ENCODE results near the gene NLGN1.
"Not testable (repeated sequence)": the region's sequence is repeated elsewhere in the genome, so short reads cannot be mapped to it uniquely, and the experiment has no call there.

Gene NLGN1

DNA sequence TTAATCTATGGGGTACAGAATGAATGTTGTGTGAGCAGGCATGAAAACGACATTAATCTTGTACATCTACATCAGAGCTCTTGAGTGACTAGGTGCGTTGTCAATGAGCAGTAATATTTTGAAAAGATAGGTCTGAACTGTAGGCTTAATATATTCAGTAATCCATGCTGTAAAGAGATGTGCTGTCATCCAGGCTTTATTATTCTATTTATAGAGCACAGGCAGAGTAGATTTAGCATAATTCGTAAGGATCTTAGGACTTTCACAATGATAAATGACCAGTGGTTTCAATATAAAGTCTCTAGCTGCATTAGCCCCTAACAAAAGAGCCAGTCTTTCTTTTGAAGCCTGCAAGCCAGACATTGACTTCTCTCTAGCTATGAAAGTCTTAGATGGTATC lies 43.0 kb downstream of the NLGN1 start:
- H3K4me3 ChIP-seq (ENCODE audit: low read depth, low read length), result no peak overlapping the region
- H3K27ac ChIP-seq, result no peak overlapping the region
- in situ Hi-C loops (cut with HindIII; ENCODE audit: low pct_ligation_motif_present, low sequenced_read_pairs), result no loop called here
- TF ChIP-seq, protein P1, sequence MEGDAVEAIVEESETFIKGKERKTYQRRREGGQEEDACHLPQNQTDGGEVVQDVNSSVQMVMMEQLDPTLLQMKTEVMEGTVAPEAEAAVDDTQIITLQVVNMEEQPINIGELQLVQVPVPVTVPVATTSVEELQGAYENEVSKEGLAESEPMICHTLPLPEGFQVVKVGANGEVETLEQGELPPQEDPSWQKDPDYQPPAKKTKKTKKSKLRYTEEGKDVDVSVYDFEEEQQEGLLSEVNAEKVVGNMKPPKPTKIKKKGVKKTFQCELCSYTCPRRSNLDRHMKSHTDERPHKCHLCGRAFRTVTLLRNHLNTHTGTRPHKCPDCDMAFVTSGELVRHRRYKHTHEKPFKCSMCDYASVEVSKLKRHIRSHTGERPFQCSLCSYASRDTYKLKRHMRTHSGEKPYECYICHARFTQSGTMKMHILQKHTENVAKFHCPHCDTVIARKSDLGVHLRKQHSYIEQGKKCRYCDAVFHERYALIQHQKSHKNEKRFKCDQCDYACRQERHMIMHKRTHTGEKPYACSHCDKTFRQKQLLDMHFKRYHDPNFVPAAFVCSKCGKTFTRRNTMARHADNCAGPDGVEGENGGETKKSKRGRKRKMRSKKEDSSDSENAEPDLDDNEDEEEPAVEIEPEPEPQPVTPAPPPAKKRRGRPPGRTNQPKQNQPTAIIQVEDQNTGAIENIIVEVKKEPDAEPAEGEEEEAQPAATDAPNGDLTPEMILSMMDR (IDR thresholded peaks at IDR 0.05; ENCODE audit: low read depth, low read length, missing control alignments), result no peak
- DNase-seq, result no peak
- H3K27me3 ChIP-seq (replicated peaks), result no peaks in the 10 kb centered on the region
- H3K36me3 ChIP-seq (replicated peaks), result no peaks in the 10 kb centered on the region

DNA sequence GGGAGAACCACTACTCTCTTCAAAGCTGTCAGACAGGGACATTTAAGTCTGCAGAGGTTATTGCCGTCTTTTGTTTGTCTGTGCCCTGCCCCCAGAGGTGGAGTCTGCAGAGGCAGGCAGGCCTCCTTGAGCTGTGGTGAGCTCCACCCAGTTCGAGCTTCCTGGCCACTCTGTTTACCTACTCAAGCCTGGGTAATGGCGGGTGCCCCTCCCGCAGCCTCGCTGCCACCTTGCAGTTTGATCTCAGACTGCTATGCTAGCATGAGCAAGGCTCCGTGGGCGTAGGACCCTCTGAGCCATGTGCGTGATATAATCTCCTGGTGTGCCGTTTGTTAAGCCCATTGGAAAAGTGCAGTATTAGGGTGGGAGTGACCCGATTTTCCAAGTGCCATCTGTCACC lies 54.0 kb downstream of the NLGN1 start:
- H3K27ac ChIP-seq; DNase-seq; in situ Hi-C loops (cut with HindIII; ENCODE audit: low pct_ligation_motif_present, low sequenced_read_pairs); H3K4me3 ChIP-seq (ENCODE audit: low read depth, low read length); H3K27me3 ChIP-seq (replicated peaks); H3K36me3 ChIP-seq (replicated peaks): not testable (repeated sequence)

DNA sequence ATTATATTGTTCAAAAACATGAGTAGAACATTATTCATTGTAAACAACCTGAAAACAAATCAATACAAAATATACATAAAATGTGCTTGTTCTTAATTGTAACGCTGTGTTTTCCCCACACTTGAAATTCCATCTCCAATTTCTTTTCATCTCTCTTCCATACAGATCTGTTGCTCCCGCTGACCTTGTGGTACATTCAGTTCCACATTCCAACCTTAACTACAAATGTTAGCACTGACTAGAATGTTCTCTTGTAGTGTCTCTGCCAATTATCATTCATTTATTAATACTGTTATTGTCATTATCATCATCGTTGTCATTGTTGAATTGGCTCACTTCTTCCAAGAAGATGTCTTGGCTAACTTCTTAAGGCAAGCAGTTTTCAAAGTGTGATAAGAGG lies 65.7 kb downstream of the NLGN1 start:
- Histone ChIP-seq H3K36me3 (replicated peaks) (no peaks in the 10 kb centered on the region), H3K27ac (no peak overlapping the region), H3K4me3 (ENCODE audit: low read depth, low read length) (no peak overlapping the region), H3K27me3 (replicated peaks) (no peaks in the 10 kb centered on the region)
- in situ Hi-C loops (cut with HindIII; ENCODE audit: low pct_ligation_motif_present, low sequenced_read_pairs), result no loop called here
- TF ChIP-seq, protein P1 (IDR thresholded peaks at IDR 0.05; ENCODE audit: low read depth, low read length, missing control alignments), result no peak
- no peak for DNase-seq

DNA sequence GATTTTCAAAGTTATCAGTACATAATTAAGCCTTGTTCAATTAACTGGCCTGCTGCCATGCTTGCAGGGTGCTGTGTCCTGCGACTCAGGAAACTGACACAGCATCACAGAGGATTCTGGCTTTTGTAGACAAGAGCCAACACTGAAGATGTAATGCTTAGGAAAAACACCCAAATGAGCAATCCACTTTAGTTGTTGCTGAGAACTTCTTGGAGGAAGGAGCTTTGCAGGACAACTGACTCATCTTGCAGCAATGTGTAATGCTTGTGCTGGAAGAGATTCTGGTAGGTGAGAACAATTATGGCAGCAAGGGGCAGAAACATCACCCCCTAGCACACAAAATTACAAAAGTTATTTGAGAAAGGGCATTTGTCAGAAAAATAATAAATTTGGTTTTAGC lies 67.6 kb downstream of the NLGN1 start:
- in situ Hi-C loops (cut with HindIII; ENCODE audit: low pct_ligation_motif_present, low sequenced_read_pairs), result no loop called here
- Histone ChIP-seq H3K27ac (no peak overlapping the region), H3K4me3 (ENCODE audit: low read depth, low read length) (no peak overlapping the region), H3K27me3 (replicated peaks) (no peaks in the 10 kb centered on the region), H3K36me3 (replicated peaks) (no peaks in the 10 kb centered on the region)
- DNase-seq, result peak; percentile 11
- TF ChIP-seq, protein P1 (IDR thresholded peaks at IDR 0.05; ENCODE audit: low read depth, low read length, missing control alignments), result no peak

DNA sequence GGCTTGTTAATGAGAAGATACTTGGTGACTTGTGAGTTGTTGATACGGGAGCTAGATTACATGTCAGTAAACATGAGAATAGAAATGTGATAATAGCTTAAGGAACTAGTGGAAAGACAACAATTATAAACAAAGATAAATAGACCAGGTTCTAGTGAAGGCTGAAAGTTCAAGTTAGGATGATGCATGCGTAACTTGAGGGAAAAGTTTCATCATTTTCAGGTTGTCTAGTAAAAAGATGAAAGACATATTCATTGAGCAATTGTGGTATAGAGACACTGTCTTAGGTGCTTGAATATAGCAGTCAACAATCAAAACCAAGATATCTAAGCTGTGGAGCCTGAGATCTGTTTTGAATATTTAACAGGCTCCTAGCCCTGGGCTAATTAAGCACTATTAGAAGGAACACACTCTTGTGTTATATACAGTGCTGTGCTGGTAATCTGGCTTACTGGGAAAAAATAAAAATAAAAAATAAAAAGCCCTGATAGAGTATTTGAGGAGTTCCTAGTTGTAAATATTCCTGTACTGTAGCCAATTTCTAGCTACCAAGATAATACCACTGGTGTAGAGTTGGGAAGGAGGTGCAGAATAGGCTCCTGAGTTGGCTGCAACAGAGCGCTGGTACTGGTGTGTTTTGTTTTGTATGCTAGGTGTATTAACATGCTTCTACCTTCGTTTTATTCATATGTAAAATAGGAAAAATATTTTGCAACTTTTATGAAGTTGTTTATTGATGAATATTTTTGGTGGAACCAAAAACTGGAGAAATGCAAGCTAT lies 68.5 kb downstream of the NLGN1 start:
- TF ChIP-seq, protein P1 (IDR thresholded peaks at IDR 0.05; ENCODE audit: low read depth, low read length, missing control alignments), result no peak
- DNase-seq, result no peak
- in situ Hi-C loops (cut with HindIII; ENCODE audit: low pct_ligation_motif_present, low sequenced_read_pairs), result no loop called here
- no peak overlapping the region for H3K4me3 ChIP-seq (ENCODE audit: low read depth, low read length)
- no peak overlapping the region for H3K27ac ChIP-seq
- H3K27me3 ChIP-seq (replicated peaks), result no peaks in the 10 kb centered on the region
- H3K36me3 ChIP-seq (replicated peaks), result no peaks in the 10 kb centered on the region

DNA sequence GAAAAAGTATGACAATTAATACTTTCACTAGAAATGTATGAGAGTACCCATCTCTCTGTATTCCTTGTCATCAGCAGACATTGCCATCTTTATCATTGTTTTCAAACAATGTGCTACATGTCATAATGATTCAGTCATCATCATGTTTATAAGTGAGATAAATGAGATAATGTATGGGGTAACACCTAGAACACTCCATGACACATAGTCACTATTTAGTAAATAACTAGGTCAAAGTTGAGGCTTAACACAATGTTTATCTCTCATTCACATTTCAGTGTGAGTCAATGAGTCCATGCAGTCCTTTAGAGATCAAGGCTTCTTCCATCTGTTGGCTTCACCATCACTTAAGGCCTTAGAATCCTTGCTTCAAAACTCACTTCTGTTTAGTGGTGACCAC lies 70.0 kb downstream of the NLGN1 start:
- no peaks in the 10 kb centered on the region for H3K27me3 ChIP-seq (replicated peaks)
- TF ChIP-seq, protein P1 (IDR thresholded peaks at IDR 0.05; ENCODE audit: low read depth, low read length, missing control alignments), result no peak
- no peak for DNase-seq
- no peak overlapping the region for H3K27ac ChIP-seq
- H3K36me3 ChIP-seq (replicated peaks), result no peaks in the 10 kb centered on the region
- H3K4me3 ChIP-seq (ENCODE audit: low read depth, low read length), result no peak overlapping the region
- in situ Hi-C loops (cut with HindIII; ENCODE audit: low pct_ligation_motif_present, low sequenced_read_pairs), result no loop called here

All from brain microvascular endothelial cell (primary cell).